ENCODE data around the gene FAM174A.

- TF ChIP-seq CTCF (conservative IDR thresholded peaks at IDR 0.05; ENCODE audit: low read depth, low read length) (no peak), MAFK (IDR thresholded peaks at IDR 0.05; ENCODE audit: low read depth, low read length) (no peak), MXI1 (IDR thresholded peaks at IDR 0.05; ENCODE audit: borderline replicate concordance, low read depth, low read length) (no peak), RFX5 (IDR thresholded peaks at IDR 0.05; ENCODE audit: low read depth, low read length) (no peak), POLR2A (IDR thresholded peaks at IDR 0.05; ENCODE audit: low read depth, low read length) (no peak), CEBPB (IDR thresholded peaks at IDR 0.05; ENCODE audit: low read depth, low read length) (no peak), ELK1 (IDR thresholded peaks at IDR 0.05; ENCODE audit: borderline replicate concordance, low read depth, low read length) (no peak)
Observed at GRCh38 chr5:100615362-100615761, 80.2 kb downstream of the FAM174A start.
